HG03439 (cell line): ENCODE data around the gene RAB3D.
"Not testable (repeated sequence)": the region's sequence is repeated elsewhere in the genome, so short reads cannot be mapped to it uniquely, and the experiment has no call there.

Experiments
- ATAC-seq: cut with Tn5 transposase; IDR thresholded peaks from one replicate; pipeline ENCODE4 v1.9.1; 2021; ENCODE audit warnings: mild to moderate bottlenecking, moderate library complexity; ENCODE audit not compliant: unreplicated experiment

The RAB3D gene

GRCh38 chr19:11340099-11340467 is 626 bp upstream of the RAB3D start:
- ATAC-seq, result not testable (repeated sequence)

- no peak for ATAC-seq
These were observed 746 bp downstream of the RAB3D start for GRCh38 chr19:11338569-11339253.

GRCh38 chr19:11338121-11338520 is 1.3 kb downstream of the RAB3D start:
- no peak for ATAC-seq

- no peak for ATAC-seq
These were observed 2.4 kb downstream of the RAB3D start for GRCh38 chr19:11337080-11337479.

- ATAC-seq, result no peak
These were observed 3.9 kb downstream of the RAB3D start for GRCh38 chr19:11335449-11336146.

- not testable (repeated sequence) for ATAC-seq
These were observed 5.6 kb downstream of the RAB3D start for GRCh38 chr19:11333838-11334237.

- no peak for ATAC-seq
These were observed 6.6 kb downstream of the RAB3D start for GRCh38 chr19:11332822-11333221.

- ATAC-seq, result no peak
These were observed 8.0 kb downstream of the RAB3D start for GRCh38 chr19:11331502-11331901.

- no peak for ATAC-seq
These were observed 9.3 kb downstream of the RAB3D start for GRCh38 chr19:11330127-11330526.

- ATAC-seq, result no peak
These were observed 13.9 kb downstream of the RAB3D start for GRCh38 chr19:11325544-11325943.

- no peak for ATAC-seq
These were observed 14.6 kb downstream of the RAB3D start for GRCh38 chr19:11324748-11325389.

GRCh38 chr19:11324079-11324661 is 15.3 kb downstream of the RAB3D start:
- ATAC-seq, result no peak

GRCh38 chr19:11323601-11324078 is 15.8 kb downstream of the RAB3D start:
- no peak for ATAC-seq

- no peak for ATAC-seq
These were observed 17.0 kb downstream of the RAB3D start for GRCh38 chr19:11322269-11323024.

- ATAC-seq, result no peak
These were observed 18.0 kb downstream of the RAB3D start for GRCh38 chr19:11321191-11322126.

GRCh38 chr19:11320278-11320995 is 19.0 kb downstream of the RAB3D start:
- ATAC-seq, result not testable (repeated sequence)

GRCh38 chr19:11306337-11306736 is 33.1 kb downstream of the RAB3D start:
- ATAC-seq, result no peak

- ATAC-seq, result no peak
These were observed 34.5 kb downstream of the RAB3D start for GRCh38 chr19:11304936-11305335.

GRCh38 chr19:11300811-11301120 is 38.7 kb downstream of the RAB3D start:
- ATAC-seq, result no peak
